ENCODE results near the gene PRKN.
"Not testable (repeated sequence)": the region's sequence is repeated elsewhere in the genome, so short reads cannot be mapped to it uniquely, and the experiment has no call there.

PRKN gene

DNA sequence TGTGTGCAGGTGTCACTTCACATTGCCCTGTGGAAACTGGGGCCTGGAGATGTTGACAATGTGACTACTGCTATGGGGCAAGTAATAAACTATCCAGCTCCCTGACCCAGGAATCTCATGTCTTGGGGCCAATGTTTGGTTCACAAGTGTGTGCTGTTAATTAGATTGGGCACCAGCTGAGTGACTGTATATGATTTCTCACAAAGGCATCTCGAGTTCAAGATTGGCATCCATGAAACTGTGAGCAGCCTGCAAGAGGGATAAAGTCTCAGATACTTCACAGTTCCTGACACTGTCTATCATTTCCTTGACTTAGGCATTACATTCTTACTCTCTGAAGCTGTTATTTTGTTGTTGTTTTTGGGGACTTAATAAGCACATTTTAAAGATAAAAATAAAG is 264.0 kb downstream of the PRKN start:
- DNase-seq (ENCODE audit: low spot score) (no peak), FAIRE-seq (no peak)

DNA sequence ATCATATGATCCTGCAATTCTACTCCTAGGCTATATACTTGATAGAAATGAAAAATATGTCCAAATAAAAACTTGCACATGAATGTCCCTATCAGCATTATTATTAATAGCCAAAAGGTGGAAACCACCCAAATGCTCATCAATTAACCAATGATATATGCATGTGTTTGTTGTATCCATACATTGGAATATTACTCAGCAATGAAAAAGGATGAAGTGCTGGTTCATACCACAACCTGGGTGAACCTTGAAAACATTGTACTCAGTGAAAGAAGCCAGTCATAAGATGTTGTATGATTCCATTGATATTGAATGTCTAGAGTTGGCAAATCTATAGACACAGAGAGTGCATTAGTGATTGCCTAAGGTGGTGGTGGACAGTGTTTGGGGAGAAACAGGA is 267.6 kb downstream of the PRKN start:
- DNase-seq (ENCODE audit: low spot score) (no peak), FAIRE-seq (no peak)

DNA sequence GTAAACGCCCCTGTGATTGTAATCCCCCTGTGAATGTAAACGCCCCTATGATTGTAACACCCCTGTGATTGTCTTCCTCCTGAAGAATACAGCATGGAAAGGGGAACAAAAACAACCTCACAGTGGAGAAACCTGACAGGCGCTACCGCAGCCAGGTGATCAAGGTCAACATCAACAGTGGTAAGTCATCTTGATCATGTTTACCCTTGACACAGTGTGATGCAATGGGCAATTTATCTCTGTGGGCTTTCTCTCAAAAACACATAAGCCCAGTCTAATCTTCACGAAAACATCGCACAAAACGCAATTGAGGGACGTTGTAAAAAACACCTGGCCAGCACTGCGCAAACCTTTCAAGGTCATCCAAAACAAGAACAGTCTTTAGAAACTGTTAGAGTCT is 277.2 kb downstream of the PRKN start:
- DNase-seq (ENCODE audit: low spot score) (no peak), FAIRE-seq (no peak)

DNA sequence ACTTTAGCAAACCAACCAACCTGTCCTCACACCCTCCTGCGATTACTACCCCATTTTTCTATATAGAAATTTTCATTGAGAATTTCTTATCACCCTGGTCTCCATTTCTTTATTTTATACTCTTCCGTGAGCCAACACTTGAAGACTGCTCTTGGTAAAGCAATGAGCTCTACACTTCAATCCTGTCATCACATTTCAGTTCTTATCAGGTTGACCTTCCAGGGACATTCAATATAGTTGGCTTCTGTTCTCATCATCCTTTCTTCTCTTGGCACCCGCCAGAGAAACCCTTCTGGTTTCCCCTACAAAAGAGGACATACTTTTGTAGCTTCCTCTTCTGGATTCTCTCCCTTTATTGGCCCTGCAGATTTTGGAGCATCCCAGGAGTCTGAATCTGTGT is 279.3 kb downstream of the PRKN start:
- FAIRE-seq (no peak), DNase-seq (ENCODE audit: low spot score) (no peak)

DNA sequence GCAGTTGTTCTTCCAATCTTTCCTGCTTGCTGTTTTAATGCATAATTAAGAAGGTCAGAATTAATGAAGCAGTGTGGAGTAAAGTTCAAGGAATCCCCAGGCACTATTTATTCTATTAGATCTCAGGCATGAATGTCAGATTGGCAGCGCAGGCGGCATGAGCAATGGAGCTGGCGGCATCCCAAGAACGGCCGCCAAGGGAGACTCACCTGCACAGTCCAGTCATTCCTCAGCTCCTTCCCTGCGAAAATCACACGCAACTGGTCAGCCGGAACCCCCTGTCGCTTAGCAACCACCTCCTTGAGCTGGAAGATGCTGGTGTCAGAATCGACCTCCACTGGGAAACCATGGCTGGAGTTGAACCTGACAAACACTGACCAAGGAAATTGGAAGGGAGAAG is 284.5 kb downstream of the PRKN start:
- DNase-seq (ENCODE audit: low spot score) (peak; percentile 9), FAIRE-seq (no peak)

DNA sequence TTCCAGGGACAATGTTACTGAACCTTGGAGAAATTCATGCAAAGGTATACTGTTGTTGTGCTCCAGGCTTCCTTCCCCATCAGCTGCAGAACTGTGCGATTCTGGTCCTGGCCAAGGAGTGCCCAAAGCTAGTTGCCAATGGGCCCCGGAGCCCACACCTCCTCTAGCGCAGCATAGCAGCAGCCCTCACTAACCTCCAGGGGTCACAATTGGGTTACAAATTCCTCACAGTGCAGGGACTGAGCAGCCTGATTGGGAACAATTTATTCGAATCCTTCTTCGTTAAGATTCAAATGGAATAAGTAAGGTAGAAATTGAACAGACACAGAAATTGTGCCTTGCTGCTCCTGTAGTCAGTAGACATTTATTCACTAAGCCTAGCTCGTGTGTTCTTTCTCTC is 284.9 kb downstream of the PRKN start:
- DNase-seq (ENCODE audit: low spot score), result no peak
- FAIRE-seq, result no peak

DNA sequence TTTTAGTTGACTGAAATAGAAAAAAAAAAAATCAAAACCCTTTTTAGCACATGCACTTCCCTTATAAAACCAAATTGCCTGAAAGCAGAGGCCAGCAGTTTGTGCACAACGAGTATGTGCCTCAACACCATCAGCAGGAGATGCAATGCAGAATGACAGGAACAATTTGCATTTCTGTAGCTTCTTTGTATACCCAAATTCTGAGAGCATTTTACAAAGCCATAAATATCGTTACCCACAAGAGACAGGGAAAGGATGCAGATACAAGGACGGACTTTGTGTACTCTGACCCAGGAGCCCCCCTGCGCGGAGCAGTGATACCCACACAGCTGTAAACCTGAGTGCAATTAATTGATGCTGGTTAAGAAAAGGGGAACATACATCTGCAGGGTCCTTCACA is 285.6 kb downstream of the PRKN start:
- DNase-seq (ENCODE audit: low spot score) (no peak), FAIRE-seq (no peak)

DNA sequence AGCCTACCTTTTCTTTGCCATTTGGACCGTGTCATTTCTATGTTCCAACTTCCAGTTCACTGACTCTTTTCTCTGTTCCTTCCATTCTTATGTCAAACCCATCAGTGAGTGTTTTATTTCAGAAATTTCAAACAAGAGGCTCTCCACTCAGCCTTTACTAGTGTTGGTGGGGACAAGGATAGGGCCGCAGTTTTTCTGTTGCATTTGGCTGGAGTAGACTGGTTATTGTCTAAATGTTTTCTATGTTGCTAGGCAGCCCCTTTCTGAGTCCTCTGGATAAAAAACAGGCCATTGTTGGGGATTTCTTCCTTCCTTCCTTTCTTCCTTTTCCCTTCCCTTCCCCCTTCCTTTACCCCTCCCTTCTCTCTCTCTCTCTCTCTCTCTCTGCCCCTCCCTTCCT is 288.6 kb downstream of the PRKN start:
- FAIRE-seq (no peak), DNase-seq (ENCODE audit: low spot score) (no peak)

DNA sequence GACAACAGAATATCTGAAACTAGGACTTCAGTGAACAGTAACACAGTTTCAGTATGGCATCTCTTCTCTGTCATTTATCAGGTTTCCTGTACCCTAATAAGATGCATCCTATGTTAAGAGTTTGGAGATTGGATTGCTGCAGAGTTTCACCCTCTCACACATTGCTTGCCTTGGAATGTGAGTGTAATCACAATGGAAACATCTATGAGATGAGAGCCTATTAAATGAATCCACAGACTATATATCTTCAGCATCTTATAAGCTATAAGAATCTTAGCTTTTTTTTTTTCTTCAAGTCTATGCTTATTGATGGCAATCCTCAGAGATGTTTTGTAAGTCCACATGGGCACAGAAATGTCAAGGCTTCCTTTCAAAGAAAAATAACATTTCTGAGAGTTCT is 292.5 kb downstream of the PRKN start:
- FAIRE-seq, result no peak

DNA sequence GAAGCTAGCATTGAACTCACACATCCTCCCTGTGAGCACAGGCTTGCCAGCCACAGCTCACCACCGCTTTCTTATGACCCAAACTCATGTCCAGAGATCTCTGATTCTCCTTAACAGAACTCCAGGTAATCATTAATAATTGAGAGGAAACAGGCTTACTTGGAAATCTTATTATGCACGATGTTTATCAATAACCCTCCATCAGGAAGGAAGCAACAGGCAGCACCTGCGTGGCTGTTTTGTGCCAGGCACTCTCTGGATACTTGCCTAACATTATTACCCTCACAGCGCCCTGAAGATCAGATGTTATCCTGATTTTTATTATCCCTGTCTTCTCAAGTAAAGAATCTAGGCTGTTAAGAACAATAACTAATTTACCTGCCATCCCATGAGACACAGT is 306.6 kb downstream of the PRKN start:
- no peak for FAIRE-seq
- no peak for DNase-seq (ENCODE audit: low spot score)

More for the DNA sequence above, 292.5 kb downstream of the PRKN start:
- no peak for DNase-seq (ENCODE audit: low spot score)

DNA sequence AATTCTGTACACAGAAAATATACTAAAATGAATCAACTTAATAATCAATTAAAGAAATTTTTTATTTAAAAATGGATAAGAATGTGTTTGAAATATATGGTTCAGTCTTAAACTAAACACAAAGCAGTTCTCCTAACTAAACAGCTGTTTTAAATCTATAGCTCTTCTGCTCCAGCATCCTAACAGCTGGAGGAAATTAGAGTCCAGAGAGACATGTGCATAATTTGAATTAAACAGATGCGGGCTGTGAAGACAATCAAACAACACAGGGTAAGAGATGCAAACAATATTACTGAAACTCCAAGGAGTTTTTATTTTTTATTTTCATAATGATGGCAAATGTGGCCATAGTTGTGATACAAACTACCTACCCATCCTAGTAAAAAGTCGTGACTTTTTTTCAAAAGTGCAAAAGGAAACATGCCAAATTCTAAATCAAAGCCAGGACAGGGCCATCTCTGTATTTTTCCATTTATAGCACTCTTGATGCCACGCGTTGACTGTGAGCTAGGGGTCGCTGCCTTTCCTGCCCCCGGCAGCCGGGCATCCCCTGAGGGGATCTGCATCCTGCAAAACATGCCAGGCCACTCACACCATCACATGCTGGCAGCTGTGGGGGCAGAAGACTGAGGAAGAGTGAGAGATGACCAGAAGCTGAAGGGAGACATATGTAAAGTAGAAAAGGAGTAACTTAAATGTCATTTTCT is 310.6 kb downstream of the PRKN start:
- no peak for FAIRE-seq
- no peak for DNase-seq (ENCODE audit: low spot score)

DNA sequence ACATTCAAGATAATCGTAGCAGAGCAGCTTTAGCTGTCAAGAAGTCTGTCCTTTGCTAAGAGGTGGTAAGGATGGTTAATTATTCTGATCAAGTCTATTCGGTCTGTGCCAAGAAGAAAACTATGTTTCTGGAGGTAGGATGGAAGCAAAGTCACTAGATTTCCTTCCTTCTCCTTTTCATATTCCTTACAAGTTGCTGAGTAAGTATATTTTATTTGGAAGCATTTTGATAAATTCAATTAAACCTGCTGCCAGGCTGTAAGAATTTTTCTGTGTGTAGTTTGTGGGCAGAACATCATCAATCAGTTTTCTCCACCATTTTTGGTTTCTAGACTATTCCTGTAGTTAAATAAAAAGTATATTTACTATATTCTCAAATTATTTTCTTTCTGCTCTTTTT is 311.3 kb downstream of the PRKN start:
- FAIRE-seq (no peak), DNase-seq (ENCODE audit: low spot score) (no peak)

DNA sequence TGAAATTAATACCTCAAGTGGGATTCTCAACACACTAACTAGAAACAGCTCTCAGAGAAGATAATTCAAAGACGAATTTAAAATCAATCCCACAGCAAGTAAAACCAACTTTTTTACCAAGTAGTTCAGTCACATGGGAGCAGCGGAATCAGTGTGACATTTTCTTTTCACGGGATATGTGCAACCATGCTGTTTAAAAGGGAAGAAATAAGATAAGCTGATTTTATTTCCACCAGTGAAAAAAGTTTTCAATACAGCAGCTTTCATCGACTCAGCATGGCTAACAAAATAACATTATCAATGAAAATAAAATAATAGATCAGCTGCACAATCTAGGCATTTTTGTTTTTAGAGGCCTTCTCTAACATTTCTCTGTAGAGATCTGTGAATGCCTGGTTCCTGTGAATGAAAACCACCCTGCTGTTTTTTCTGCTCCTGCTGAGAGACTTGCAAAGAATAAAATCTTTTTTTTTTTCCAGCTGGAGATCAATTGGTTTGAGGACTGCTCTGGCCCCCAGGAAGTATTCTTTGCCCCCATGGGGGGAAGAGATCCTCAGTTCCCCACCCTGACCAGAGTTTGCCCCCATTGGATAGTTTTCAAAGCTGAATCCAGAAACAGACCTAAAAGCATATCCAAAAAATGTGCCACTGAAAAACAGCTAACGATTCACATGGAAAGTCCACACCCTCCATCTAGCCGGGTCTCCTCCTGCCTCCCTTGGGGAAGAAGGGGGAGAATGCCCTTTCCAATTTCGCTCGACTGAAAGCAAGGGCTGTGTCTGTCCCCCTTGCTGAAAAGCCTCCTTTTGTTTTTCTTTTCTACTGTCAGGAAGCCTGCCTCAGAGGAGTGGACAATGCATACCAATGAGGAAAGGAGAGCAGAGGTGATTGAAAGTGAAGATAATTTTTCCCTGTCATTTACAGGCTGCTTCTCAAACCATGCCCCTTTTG is 317.6 kb downstream of the PRKN start:
- DNase-seq (ENCODE audit: low spot score) (no peak), FAIRE-seq (no peak)

DNA sequence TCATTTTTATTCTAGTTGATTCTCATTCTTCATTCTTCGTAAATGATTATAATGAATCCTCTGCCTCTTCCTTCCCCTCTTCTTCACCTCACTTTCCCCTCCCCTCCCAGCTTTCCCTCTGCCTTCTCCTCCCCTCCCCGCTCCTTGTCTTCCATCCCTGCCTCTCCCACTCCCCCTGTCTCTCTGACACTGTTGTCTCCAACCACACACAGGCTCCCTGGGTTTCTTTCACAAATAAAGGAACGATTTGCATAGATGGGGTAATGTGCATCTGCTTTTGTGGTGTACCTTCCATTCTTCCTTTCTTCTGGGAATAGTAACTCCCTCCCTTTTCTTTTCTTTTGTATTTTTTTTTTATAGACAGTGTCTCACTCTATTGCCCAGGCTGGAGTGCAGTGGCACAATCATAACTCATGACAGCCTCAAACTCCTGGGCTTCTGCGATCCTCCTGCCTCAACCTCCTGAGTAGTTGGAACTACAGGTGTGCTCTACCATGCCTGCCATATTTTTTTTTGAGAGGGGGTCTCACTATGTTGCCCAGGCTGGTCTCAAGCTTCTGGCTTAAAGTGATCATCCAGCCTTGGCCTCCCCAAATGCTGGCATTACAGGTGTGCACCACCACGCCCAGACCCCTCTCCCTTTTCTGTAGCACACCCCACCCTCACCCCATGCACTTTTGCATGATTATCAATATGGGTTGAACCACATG is 318.6 kb downstream of the PRKN start:
- FAIRE-seq, result no peak
- DNase-seq (ENCODE audit: low spot score), result no peak

DNA sequence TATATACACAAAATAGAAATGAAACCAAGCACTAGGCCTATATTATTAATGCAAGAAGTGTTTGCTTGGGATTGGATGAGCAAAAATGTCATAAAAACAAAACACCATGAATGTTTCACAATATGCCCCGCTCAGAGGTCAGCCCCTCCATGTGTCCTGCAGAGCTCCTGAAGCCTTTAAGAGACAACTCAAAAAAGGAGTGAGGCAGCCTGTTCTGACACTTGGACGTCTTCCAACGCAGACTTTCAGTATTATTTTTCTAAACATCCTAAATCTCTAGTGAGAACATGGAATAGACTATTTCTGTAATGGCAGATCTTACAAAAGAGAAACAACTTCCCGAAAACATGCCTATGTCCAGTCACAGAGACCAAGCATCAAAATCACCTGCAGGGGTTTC is 322.6 kb downstream of the PRKN start:
- FAIRE-seq (no peak), DNase-seq (ENCODE audit: low spot score) (no peak)

DNA sequence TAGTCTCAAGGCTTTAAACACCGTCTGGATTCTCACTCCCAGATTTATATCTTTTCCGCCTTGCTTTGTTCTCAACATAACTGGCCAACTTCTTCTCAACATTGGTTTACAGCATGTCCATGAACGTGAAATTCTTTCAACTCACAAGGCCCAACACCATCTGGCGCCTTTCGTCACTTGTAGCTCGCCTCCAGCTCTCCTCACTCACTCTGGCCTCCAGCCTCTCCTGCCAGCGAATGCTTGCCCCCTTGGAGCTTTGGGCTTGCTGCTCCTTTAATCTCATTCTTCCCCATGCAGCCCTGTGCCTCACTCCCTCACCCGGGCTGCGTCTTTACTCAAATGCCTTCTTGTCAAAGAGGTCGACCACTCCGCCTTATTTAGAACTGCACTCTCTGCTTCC is 324.5 kb downstream of the PRKN start:
- FAIRE-seq, result no peak

DNA sequence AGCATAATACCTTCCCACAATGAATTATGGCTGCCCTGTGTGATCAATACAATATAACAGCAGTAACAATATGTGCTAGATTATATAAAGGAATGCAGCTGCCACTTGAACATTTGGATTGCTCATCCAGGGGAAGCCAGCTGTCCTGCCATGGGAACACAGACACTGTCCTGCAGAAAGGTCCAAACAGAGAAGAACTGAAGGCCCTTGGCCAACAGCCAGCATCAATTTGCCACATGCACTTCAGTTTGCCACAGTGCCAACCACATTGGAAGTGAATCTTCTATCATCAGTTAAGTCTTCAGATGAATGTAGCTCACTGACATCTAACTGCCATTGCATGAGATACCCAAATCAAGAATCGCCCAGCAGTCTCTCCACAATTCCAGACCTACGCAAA is 332.4 kb downstream of the PRKN start:
- DNase-seq (ENCODE audit: low spot score) (no peak), FAIRE-seq (no peak)

More for the DNA sequence above, 324.5 kb downstream of the PRKN start:
- no peak for DNase-seq (ENCODE audit: low spot score)

DNA sequence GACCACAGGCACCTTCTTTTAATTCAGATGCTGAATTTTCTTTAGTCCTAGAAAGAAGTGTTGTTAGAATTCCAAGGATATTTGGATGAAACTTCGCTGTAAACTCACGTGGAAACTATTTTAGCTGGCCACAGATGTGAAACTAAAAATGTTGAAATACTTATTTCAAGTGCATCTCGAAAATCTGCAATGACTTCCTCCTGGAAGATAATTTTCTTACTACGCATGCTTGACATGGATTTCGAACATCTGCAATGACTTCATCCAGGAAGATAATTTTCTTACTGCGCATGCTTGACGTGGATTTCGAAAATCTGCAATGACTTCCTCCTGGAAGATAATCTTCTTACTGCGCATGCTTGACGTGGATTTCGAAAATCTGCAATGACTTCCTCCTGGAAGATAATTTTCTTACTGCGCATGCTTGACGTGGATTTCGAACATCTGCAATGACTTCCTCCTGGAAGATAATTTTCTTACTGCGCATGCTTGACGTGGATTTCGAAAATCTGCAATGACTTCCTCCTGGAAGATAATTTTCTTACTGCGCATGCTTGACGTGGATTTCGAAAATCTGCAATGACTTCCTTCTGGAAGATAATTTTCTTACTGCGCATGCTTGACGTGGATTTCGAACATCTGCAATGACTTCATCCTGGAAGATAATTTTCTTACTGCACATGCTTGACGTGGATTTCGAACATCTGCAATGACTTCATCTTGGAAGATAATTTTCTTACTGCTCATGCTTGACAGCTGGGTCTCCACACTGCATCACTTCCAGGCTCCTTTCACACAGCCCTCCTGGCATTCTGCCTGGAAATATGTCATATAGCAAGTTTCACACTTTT is 336.4 kb downstream of the PRKN start:
- FAIRE-seq; DNase-seq (ENCODE audit: low spot score): not testable (repeated sequence)

DNA sequence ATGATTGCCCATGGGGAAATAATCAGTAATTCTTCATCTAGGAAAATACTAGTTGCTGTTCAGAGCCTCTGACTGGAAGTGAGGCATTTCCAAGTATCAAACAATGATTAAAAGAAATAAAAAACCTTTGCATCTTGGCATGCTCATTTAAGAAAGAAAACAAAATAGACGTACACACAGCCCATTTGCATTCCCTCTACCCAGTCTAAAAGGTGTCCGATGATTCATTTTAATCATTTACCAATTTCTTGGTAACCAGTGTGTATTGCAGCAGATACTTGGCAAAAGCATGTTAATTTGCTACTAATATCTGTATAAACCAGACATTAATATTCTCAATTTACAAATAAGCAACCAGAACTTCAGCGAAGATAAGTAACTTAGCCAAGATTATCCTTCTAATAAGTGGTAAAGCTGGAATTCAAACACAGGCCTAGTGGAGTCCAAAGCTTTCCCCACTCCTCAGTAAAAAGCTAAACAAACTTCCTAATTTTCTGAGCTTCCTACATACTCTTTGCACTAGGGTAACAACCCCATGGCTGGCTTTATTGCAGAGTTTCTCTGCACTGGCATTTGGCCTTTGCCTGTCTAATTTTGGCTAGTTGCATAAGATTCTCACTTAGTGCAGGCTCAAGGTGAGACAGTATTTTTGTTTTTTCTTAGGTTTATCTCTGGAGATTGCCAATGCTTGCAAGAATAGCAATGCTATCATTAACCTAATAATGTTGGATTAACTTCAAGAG is 338.1 kb downstream of the PRKN start:
- DNase-seq (ENCODE audit: low spot score) (no peak), FAIRE-seq (no peak)

DNA sequence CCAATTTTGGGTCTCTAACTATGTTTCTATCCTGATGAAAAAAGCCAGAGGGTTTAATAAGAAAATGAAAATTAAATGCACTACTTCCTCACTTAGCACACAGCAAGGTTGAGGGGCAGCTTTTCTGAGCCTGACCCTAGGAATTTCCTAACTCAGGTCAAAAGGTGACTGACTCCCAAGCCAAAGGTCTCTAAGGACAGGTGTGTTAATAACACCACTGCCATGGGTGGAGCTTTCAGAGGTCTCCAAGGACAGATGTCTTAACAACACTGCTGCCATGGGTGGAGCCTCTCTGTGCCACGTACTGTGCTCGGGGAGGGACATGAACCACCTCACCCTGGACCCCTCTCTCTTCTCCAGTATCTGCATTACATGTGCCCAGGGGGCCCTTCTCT is 339.2 kb downstream of the PRKN start:
- no peak for DNase-seq (ENCODE audit: low spot score)
- no peak for FAIRE-seq

Measured in RCC 7860 (cell line).